HS-5 (cell line): ENCODE data around the gene PRKG1.
A peak's percentile ranks its signal among the peaks of the same experiment; 100 is the strongest.
"Not testable (repeated sequence)": the region's sequence is repeated elsewhere in the genome, so short reads cannot be mapped to it uniquely, and the experiment has no call there.

Experiments
- DNase-seq: peaks from one replicate; pipeline ENCODE4 v3.0.0-alpha.2; 2012; ENCODE audit warnings: low read depth

PRKG1 gene

GRCh38 chr10:51510231-51510630 is 435.9 kb downstream of the PRKG1 start:
- peak; percentile 13 for DNase-seq

GRCh38 chr10:51521605-51522004 is 447.3 kb downstream of the PRKG1 start:
- no peak for DNase-seq

- no peak for DNase-seq
Observed at GRCh38 chr10:51522858-51523257, 448.6 kb downstream of the PRKG1 start.

GRCh38 chr10:51523440-51523839 is 449.2 kb downstream of the PRKG1 start:
- DNase-seq = no peak

GRCh38 chr10:51524041-51524440 is 449.8 kb downstream of the PRKG1 start:
- DNase-seq = peak; percentile 20

- DNase-seq = no peak
Observed at GRCh38 chr10:51527522-51528219, 453.4 kb downstream of the PRKG1 start.

GRCh38 chr10:51528527-51528926 is 454.2 kb downstream of the PRKG1 start:
- DNase-seq = no peak

- DNase-seq = no peak
Observed at GRCh38 chr10:51530541-51530940, 456.3 kb downstream of the PRKG1 start.

GRCh38 chr10:51532044-51532443 is 457.8 kb downstream of the PRKG1 start:
- no peak for DNase-seq

GRCh38 chr10:51542853-51543252 is 468.6 kb downstream of the PRKG1 start:
- no peak for DNase-seq

- DNase-seq = no peak
Observed at GRCh38 chr10:51544933-51545332, 470.6 kb downstream of the PRKG1 start.

GRCh38 chr10:51547941-51548340 is 473.7 kb downstream of the PRKG1 start:
- DNase-seq = no peak

GRCh38 chr10:51552879-51553278 is 478.6 kb downstream of the PRKG1 start:
- DNase-seq = no peak

GRCh38 chr10:51564896-51565510 is 490.7 kb downstream of the PRKG1 start:
- DNase-seq = no peak

- DNase-seq = no peak
Observed at GRCh38 chr10:51567271-51567670, 493.0 kb downstream of the PRKG1 start.

- no peak for DNase-seq
Observed at GRCh38 chr10:51569467-51569866, 495.2 kb downstream of the PRKG1 start.

- DNase-seq = no peak
Observed at GRCh38 chr10:51574248-51575048, 500.2 kb downstream of the PRKG1 start.

- DNase-seq = not testable (repeated sequence)
Observed at GRCh38 chr10:51581196-51581595, 506.9 kb downstream of the PRKG1 start.

- no peak for DNase-seq
Observed at GRCh38 chr10:51583976-51584375, 509.7 kb downstream of the PRKG1 start.

GRCh38 chr10:51585742-51586141 is 511.5 kb downstream of the PRKG1 start:
- no peak for DNase-seq

- DNase-seq = no peak
Observed at GRCh38 chr10:51588984-51589383, 514.7 kb downstream of the PRKG1 start.

- no peak for DNase-seq
Observed at GRCh38 chr10:51590818-51591217, 516.5 kb downstream of the PRKG1 start.

- no peak for DNase-seq
Observed at GRCh38 chr10:51596695-51597094, 522.4 kb downstream of the PRKG1 start.
